HCT116 (cell line): Measurements from ENCODE around the gene URM1.

Source experiments
- EGR1 ChIP-seq: IDR thresholded peaks from 2 replicates; pipeline ENCODE4 v1.6.1; 2012; ENCODE audit warnings: low read depth
- POLR2A ChIP-seq: IDR thresholded peaks from 2 replicates; pipeline ENCODE4 v1.7.0; 2011; ENCODE audit warnings: borderline replicate concordance; ENCODE audit not compliant: insufficient read depth, insufficient read length; ENCODE audit errors: extremely low read depth
- POLR2AphosphoS5 ChIP-seq: IDR thresholded peaks from 2 replicates; pipeline ENCODE4 v1.6.1; 2011; ENCODE audit warnings: mild to moderate bottlenecking, low read depth, low read length, moderate library complexity
- SP1 ChIP-seq: IDR thresholded peaks from 2 replicates; pipeline ENCODE4 v1.6.1; 2012; ENCODE audit warnings: low read depth
- SRF ChIP-seq: IDR thresholded peaks from 2 replicates; pipeline ENCODE4 v1.6.1; 2012; ENCODE audit warnings: low read depth
- TCF7L2 ChIP-seq: IDR thresholded peaks from 2 replicates; pipeline ENCODE4 v1.7.0; 2011; ENCODE audit warnings: borderline replicate concordance, inconsistent platforms; ENCODE audit not compliant: insufficient read depth, insufficient read length; ENCODE audit errors: extremely low read depth
- TF ChIP-seq, protein P1 (sequence below), 3 experiments: fragments of 200-600 bp in 1 of 3; sonication (generic) in 1 of 3; IDR thresholded peaks in 2 of 3; conservative IDR thresholded peaks in 1 of 3; 2 replicates each; pipeline ENCODE4 v1.5.1; 2012 to 2017; ENCODE audit warnings: low read depth in 2 of 3, low read length in 2 of 3, antibody characterized with exemption in 1 of 3, borderline replicate concordance in 1 of 3, control low read depth in 1 of 3, mild to moderate bottlenecking in 1 of 3, mixed read lengths in 1 of 3, mixed run types in 1 of 3, moderate library complexity in 1 of 3; ENCODE audit not compliant: insufficient read depth in 1 of 3
- TF ChIP-seq, protein P2 (sequence below): IDR thresholded peaks from 2 replicates; pipeline ENCODE4 v1.6.1; 2012; ENCODE audit warnings: low read depth

DNA sequence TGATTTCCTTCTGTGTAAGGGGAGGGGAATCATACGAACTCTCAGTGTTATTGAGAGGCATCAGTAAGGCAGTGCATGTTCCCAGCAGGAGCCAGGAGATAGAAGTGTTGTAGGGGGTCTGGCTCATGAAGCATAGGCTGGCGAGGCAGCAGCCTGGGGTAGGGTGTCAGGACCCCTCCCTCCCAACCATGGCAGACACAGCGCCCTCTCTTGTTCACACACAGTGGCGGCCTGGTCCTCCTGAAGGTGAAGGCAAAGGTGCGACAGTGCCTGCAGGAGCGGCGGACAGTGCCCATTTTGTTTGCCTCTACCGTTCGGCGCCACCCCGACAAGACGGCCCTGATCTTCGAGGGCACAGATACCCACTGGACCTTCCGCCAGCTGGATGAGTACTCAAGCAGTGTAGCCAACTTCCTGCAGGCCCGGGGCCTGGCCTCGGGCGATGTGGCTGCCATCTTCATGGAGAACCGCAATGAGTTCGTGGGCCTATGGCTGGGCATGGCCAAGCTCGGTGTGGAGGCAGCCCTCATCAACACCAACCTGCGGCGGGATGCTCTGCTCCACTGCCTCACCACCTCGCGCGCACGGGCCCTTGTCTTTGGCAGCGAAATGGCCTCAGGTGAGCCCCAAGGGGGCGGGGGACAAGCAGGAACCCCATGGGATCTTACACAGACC, 26.1 kb upstream of the URM1 start:
- TF ChIP-seq, protein P1, sequence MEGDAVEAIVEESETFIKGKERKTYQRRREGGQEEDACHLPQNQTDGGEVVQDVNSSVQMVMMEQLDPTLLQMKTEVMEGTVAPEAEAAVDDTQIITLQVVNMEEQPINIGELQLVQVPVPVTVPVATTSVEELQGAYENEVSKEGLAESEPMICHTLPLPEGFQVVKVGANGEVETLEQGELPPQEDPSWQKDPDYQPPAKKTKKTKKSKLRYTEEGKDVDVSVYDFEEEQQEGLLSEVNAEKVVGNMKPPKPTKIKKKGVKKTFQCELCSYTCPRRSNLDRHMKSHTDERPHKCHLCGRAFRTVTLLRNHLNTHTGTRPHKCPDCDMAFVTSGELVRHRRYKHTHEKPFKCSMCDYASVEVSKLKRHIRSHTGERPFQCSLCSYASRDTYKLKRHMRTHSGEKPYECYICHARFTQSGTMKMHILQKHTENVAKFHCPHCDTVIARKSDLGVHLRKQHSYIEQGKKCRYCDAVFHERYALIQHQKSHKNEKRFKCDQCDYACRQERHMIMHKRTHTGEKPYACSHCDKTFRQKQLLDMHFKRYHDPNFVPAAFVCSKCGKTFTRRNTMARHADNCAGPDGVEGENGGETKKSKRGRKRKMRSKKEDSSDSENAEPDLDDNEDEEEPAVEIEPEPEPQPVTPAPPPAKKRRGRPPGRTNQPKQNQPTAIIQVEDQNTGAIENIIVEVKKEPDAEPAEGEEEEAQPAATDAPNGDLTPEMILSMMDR (IDR thresholded peaks at IDR 0.05 in 2 of 3, conservative IDR thresholded peaks at IDR 0.05 in 1 of 3; ENCODE audit: borderline replicate concordance in 1 of 3, insufficient read depth in 1 of 3, low read depth in 2 of 3, low read length in 2 of 3): peak in 1 of 3 experiments; percentile 31; a peak in 2 of 6 replicates
- TF ChIP-seq SP1 (no peak), POLR2A (no peak), SRF (no peak), POLR2AphosphoS5 (no peak), EGR1 (no peak), TCF7L2 (no peak)
- TF ChIP-seq, protein P2, sequence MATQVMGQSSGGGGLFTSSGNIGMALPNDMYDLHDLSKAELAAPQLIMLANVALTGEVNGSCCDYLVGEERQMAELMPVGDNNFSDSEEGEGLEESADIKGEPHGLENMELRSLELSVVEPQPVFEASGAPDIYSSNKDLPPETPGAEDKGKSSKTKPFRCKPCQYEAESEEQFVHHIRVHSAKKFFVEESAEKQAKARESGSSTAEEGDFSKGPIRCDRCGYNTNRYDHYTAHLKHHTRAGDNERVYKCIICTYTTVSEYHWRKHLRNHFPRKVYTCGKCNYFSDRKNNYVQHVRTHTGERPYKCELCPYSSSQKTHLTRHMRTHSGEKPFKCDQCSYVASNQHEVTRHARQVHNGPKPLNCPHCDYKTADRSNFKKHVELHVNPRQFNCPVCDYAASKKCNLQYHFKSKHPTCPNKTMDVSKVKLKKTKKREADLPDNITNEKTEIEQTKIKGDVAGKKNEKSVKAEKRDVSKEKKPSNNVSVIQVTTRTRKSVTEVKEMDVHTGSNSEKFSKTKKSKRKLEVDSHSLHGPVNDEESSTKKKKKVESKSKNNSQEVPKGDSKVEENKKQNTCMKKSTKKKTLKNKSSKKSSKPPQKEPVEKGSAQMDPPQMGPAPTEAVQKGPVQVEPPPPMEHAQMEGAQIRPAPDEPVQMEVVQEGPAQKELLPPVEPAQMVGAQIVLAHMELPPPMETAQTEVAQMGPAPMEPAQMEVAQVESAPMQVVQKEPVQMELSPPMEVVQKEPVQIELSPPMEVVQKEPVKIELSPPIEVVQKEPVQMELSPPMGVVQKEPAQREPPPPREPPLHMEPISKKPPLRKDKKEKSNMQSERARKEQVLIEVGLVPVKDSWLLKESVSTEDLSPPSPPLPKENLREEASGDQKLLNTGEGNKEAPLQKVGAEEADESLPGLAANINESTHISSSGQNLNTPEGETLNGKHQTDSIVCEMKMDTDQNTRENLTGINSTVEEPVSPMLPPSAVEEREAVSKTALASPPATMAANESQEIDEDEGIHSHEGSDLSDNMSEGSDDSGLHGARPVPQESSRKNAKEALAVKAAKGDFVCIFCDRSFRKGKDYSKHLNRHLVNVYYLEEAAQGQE: no peak
